Neural progenitor cell (in vitro differentiated cells): ENCODE measurements around the gene NELL2.

Experiments
- EZH2 ChIP-seq: fragments of 200-600 bp; sonication (generic); IDR thresholded peaks from 2 replicates; pipeline ENCODE4 v1.6.1; 2017; ENCODE audit warnings: antibody characterized with exemption, mild to moderate bottlenecking, moderate library complexity
- EZH2phosphoT487 ChIP-seq: fragments of 200-600 bp; sonication (generic); IDR thresholded peaks from 2 replicates; pipeline ENCODE4 v1.6.1; 2017; ENCODE audit warnings: antibody characterized with exemption
- TF ChIP-seq, protein P1 (sequence below): fragments of 200-600 bp; sonication (generic); IDR thresholded peaks from 2 replicates; pipeline ENCODE4 v1.5.1; 2017; ENCODE audit warnings: antibody characterized with exemption, mild to moderate bottlenecking

DNA sequence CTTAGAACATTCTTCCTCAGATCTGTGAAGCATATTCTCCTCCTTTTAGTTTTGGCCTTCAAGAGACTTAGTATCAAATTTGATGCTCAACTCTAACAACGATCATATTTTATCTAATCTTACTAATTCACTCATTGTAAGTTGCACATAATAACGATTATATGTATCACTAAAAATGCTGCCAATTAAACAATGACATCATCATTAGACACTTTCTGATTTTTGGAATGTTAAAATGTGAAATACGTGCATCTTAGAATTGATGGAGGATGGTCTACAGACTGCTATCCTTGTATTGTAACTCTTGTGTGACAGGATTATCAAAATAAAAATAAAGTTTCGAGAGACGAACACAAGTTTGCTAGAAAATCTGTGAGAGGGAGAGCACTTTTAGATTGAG lies 311.0 kb downstream of the NELL2 start:
- TF ChIP-seq, protein P1, sequence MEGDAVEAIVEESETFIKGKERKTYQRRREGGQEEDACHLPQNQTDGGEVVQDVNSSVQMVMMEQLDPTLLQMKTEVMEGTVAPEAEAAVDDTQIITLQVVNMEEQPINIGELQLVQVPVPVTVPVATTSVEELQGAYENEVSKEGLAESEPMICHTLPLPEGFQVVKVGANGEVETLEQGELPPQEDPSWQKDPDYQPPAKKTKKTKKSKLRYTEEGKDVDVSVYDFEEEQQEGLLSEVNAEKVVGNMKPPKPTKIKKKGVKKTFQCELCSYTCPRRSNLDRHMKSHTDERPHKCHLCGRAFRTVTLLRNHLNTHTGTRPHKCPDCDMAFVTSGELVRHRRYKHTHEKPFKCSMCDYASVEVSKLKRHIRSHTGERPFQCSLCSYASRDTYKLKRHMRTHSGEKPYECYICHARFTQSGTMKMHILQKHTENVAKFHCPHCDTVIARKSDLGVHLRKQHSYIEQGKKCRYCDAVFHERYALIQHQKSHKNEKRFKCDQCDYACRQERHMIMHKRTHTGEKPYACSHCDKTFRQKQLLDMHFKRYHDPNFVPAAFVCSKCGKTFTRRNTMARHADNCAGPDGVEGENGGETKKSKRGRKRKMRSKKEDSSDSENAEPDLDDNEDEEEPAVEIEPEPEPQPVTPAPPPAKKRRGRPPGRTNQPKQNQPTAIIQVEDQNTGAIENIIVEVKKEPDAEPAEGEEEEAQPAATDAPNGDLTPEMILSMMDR: no peak
- no peak for TF ChIP-seq EZH2
- no peak for TF ChIP-seq EZH2phosphoT487
